ENCODE results near the gene SPRED1.

Gene SPRED1

DNA sequence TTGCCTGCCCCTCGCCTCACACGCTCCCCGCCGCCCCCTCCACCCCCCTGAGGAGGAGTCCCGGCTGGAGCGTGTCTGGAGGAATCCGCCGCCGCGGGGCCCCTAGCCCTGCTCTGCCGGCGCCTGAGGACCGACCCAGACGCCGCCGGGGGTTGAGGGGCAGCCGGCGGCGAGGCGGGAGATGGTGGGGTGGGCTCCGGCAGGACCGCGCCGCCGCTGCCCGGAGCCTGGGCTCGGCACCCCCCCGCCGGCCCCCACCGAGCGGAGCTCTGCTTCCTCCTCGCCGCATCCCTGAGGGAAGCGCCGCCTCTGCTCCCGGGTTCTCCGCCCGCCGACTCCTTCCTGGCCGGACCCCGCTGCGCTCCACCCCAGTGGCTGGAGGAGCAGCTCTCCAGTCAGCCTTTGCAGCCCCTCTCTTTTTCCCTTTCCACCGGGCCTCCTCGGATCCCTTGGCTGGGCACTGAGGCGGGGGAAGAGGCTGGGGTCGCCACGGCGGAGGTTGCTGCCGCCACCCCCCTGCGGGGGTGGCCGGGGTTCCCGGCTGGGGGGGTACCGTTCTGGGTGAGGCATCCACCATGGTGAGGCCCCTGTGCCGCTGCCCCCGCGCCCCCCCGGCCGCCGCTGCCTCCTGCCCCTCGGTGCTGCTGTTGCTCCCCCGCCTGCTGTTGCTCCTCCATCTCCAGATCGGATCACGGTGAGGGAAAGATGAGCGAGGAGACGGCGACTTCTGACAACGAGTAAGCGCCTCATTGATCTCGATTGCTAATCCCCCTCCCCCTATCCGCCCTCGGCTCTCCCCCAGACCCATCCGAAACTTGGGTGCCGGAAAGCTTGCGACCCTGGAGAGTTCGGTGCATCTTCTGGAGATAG, at the start of gene SPRED1:
TSS of gene SPRED1 (plus strand) at position 356 of the 870 bp plus-strand sequence. CDS start at position 706, 350 bp downstream.
- DNase-seq (ENCODE audit: low read depth): no peak

DNA sequence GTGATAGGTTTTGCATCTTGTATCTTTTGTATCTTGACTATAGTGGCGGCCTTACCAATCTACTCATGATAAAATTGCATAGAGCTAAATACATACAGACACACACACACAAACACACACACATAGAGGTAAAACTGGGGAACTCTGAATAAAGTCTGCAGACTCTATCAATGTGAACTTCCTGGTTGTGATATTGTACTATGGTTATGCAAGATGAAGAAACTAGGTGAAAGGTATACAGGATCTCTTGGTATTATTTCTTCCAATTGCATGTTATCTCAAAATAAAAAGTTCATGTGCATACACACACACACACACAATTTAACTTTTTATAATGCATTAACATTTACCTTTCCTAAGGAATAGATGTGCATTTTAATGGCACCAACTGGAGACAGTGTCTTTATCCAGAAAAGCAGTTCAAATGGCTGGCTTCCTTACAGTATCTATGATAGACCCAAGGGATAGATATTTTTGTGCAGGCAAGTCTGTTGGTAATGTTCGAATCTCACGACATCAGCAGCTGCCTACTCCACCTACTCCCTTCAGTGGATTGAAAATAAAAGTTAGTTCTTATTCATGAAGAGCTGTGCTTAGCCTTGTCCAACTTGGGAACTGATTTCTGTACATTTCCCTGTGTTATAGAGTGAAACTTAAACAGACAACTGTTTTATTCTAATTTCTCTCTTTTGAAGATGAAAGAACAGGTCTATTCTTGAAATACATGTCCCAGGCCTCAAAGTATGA, 46.9 kb upstream of the SPRED1 start:
- no peak for DNase-seq (ENCODE audit: low read depth)

DNA sequence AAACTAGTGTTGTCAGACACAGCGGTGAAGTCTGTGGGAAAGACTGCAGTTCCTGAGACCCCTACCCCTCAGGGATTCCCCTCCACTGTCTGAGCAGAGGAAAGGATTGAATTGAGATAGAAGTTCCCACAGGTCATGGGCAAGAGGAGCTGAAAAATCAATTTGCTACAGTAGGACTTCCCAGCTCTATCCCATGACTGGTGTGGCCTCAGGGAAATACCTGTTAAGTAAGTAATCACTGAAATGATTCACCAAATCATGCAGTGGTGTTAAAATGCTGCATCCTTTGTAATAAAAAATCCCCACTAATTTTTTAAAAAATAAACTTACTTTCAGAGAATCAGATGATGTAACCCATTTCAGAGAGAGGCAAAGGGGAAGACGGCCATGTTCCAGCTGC, 45.0 kb upstream of the SPRED1 start:
- DNase-seq (ENCODE audit: low read depth): no peak

GRCh38 chr15:38208206-38208605, 44.4 kb upstream of the SPRED1 start:
- no peak for DNase-seq (ENCODE audit: low read depth)

DNA sequence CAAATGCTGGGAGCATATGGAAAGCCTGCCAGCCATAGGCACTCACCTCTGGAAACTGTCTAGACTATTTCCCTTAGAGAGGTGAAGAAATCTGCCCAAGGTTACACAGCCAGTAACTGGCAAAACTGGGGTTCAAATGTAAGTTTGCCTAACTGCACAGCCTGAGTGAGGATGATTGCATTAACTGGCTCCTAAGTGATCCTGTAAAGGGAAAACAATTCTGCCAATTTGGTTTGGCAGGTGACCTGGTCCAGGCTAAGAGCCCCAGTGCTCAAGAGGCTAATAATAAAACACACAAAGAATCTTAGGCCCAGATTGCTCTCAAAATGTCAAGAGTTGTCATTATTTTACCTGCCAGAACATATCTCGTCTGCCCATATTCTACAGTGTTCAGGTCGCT, 43.9 kb upstream of the SPRED1 start:
- DNase-seq (ENCODE audit: low read depth): no peak

DNA sequence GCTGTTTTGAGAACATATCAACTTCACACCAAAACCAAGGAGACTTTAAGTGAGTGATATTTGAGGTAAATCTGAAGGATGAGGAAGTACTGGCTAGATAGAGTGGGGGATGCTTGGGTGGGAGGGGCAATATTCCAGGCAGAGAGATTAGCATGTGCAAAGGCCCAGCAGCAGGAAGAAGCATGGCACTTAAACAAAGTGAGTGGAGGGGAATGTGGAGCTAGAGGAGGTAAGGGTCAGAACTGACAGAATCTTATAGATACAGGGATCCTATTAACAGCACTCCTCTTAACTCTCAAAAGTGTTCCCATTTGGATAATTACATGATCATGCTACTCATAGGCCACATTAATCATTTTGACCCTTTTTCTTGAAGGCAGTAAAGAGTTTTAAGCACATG, 41.4 kb upstream of the SPRED1 start:
- DNase-seq (ENCODE audit: low read depth): no peak

- DNase-seq (ENCODE audit: low read depth): no peak
These were observed 40.8 kb upstream of the SPRED1 start for GRCh38 chr15:38211811-38212210.

DNA sequence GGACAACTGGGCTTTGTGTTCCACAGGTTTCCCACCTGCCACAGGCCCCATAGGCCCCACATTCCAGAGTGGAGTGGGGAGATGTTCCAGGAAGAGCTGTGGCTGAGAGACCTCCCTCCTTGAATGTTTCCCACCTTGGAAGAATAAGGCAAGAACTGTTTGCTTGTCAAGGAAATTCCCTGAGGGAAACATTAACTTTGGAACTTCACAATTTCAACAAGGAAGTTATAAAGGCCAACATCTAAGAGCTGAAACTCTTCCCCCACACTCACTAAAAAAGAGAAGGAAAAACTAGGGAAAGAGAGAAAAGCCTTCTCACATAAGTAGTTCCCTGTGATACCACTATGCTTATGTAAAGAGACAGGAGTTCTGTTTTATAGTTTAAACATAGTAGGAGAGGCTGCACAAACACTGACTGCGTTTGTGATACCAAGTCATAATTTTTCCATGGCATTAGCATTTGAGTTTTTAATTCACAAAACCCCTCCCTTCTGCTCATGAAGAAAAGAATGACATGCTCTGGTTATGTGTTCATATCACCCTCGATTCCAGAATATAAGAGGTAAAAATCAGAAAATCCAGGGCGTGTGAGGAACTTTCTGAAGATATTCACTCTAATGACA, 39.8 kb upstream of the SPRED1 start:
- DNase-seq (ENCODE audit: low read depth): no peak

GRCh38 chr15:38213356-38213755, 39.3 kb upstream of the SPRED1 start:
- no peak for DNase-seq (ENCODE audit: low read depth)

GRCh38 chr15:38215707-38216106, 36.9 kb upstream of the SPRED1 start:
- DNase-seq (ENCODE audit: low read depth): no peak

- no peak for DNase-seq (ENCODE audit: low read depth)
These were observed 35.9 kb upstream of the SPRED1 start for GRCh38 chr15:38216763-38217162.

- no peak for DNase-seq (ENCODE audit: low read depth)
These were observed 35.4 kb upstream of the SPRED1 start for GRCh38 chr15:38217191-38217595.

DNA sequence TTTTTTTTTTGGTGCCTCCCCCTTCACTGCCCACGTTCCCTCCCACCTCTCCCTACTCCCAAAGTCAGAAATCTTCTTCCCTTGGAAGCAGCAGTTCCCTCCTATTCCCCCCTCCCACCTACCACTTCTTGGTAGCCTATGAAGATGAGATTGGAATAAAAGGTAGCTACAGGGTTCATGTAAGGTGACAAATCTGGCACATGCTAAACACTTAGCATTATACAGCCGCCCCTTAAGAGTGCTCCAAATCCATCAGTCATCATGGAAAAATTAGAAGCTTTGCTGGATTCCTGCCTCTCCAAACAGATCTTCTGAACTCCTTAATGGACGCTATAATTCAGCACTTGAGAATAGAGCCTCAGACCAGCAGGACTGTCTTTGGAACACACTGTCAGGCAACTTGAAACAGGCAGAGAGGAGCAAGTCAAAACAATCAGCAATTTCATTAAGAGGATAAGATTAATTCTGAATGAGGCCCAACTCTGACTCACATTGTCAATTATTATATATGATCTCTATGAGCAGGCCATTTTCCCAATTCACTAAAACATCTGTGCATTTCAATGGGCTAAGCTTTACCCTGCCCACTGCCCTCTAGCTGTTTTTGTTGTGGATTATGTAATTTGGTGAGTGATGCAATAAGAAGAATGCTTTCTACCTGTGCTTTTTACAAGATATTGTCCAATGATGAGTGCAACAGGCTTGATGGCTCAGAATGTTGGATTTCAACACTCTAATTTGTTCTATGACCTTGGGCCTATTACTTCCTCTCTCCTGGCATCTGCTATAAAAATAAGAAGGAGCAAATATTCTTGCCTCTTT, 34.6 kb upstream of the SPRED1 start:
- no peak for DNase-seq (ENCODE audit: low read depth)

DNA sequence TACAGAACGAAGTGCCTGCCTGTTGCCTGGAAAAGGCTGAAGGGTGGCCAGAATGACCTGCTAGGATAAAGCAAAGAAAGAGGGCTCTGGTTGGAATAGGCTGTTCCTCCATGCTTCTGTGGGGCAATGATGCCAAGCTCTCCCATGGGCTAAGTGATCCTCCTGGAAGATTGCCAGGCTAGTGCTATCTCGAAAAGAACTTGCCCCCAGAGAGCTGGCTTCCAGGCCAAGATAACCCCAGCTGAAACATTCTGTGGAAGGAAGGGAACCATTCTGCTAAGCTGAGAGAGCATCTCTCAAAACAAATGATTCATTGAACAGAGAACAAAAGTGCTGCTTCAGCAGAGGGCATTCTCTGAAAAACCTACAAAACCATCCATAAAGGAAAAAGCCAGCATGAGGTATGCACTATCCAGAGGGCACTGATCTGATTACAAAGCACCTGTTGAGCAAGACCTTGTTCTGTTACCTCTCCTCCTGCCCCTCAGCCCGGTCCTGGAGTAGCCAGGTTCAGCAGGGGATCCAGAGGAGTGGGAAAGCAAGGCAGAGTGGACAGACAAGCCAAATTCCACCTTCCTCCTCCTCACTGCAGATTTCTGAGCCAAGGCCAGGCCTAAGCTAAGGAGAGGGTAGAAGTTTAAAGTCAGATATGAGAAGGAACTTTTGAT, 31.9 kb upstream of the SPRED1 start:
- no peak for DNase-seq (ENCODE audit: low read depth)

- DNase-seq (ENCODE audit: low read depth): no peak
These were observed 28.1 kb upstream of the SPRED1 start for GRCh38 chr15:38224486-38224885.

DNA sequence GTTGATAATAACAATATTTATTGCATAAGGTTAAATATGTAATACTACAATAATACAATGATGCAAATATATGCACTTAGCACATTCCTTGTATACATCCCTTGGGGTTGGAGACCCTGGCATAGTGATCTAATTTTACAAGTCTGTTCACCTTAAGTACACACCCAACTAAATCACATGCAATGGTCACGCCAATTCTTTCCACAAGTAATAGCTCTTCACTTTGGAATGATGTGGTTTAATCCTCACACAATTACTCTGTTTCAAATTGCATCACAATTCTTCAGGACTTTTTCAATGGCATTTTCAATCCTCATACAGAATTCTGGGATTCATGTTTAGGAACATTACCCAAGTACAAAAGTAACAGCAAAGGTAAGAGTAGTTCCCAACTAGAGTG, 27.3 kb upstream of the SPRED1 start:
- DNase-seq (ENCODE audit: low read depth): no peak

- DNase-seq (ENCODE audit: low read depth): no peak
These were observed 25.9 kb upstream of the SPRED1 start for GRCh38 chr15:38226608-38227266.

DNA sequence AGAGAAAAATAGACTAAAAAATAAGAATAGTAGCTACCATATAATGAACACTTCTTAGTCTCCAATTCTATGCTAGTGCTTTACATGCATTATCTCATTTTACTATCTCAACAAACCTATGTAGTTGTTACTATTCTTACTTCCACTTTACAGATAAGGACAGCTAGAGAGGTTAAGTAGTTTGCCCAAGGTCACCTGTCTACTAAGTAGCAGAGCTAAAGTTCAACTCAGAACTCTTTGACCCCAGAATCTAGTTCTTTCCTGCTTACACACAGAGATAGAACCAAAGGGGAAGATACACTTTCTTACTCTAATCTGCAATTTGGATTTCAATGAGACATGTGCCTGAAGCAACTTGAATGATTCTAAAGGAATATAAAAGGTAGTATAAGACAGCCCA, 24.7 kb upstream of the SPRED1 start:
- no peak for DNase-seq (ENCODE audit: low read depth)

DNA sequence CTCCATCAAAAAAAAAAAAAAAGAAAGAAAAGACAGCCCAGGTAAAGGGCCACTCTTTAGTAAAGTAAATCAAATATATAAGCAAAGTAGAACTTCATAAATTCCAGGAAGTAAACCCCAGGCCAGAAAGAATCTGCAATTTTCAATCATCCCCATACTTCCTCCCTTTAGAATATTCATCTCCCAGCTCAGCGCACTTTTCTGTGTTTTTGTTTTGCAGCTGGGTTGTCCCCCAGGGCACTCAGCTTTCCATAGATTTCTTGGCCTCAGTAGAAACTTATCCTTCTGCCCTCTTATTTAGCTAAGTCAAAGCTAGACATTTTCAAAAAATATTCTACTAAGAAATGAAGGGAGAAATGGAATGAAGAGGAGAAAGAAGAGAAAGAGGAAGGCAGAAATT, 24.0 kb upstream of the SPRED1 start:
- DNase-seq (ENCODE audit: low read depth): no peak

DNA sequence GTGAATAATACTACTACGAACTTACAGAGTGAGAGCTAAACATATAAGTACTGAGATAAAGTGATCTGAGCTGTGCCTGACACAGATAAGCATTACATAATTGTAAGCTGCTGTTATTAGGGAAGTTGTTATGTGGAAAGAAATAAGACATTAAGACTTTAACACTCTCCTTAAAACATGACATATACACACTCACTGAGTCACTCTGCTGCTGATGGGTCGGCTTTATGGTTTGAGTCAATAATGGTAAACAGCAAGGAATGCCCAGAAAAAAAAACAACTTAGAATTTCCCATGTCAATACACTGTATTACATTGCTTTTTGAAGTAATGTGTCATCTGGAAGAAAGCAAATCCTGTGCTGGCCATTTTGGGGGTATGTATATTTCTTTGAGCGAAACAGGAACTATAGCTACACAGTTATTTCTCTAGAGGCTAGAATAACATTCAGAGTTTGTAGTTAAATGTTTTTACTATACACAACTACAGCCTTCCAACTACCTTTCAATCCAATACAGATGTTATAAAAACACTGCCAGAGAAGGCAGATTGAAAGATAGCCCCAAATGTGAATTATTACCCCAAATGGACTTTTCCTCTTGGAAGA, 22.8 kb upstream of the SPRED1 start:
- no peak for DNase-seq (ENCODE audit: low read depth)

- DNase-seq (ENCODE audit: low read depth): no peak
These were observed 21.2 kb upstream of the SPRED1 start for GRCh38 chr15:38231436-38231835.

Measured in stimulated activated CD4-positive, alpha-beta T cell treated with anti-CD3 and anti-CD28 coated beads, Interleukin-2, amount 100 ng/mL, for 4 hours (primary cell).